Measurements from ENCODE around the gene ANGPTL1. TPM values are rescaled to one million over a fixed set of nuclear protein-coding genes. Genes with fewer than 3 reads are reported as not detected.

ANGPTL1 gene
- total and polyA plus RNA-seq, 3 donors from 2014 or later = 5.0 to 18.4 (median 14.7) TPM

DNA sequence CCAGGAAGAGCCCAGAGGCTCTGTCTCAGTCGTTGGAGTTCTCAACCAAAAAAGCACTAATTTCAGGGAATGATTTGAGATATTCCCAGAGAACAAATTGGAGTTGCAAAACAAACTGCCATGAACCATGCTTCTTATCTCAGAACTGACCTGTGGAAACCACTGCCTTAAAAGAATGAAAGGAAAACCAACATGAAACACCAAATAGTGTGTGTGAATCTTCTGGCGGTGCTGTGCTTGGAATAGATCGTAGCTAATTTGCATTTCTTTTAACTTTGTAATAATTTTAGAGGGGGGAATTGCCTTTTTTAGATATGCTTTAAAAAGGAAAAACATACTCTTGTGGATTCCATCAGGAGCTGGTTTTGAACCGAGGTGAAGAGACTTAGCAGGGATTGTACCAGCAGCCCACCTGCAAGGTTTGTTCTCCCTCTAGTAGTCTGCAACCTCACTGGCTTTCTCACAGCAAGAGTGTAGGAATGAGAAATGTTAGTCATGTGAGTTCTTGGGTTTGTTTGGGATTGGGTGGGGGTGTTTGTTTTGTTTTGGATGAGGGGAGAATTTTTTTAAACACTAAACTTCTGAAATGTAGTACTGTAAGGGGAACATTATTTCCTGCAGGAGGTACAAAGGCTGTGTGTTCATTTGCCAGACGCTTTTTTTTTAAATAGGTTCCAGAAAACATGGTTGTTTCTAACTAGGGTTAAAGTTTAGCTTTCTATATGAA, 45.7 kb upstream of the ANGPTL1 start:
- no peak for TF ChIP-seq POLR2A (IDR thresholded peaks at IDR 0.05)
- TF ChIP-seq, protein P1, sequence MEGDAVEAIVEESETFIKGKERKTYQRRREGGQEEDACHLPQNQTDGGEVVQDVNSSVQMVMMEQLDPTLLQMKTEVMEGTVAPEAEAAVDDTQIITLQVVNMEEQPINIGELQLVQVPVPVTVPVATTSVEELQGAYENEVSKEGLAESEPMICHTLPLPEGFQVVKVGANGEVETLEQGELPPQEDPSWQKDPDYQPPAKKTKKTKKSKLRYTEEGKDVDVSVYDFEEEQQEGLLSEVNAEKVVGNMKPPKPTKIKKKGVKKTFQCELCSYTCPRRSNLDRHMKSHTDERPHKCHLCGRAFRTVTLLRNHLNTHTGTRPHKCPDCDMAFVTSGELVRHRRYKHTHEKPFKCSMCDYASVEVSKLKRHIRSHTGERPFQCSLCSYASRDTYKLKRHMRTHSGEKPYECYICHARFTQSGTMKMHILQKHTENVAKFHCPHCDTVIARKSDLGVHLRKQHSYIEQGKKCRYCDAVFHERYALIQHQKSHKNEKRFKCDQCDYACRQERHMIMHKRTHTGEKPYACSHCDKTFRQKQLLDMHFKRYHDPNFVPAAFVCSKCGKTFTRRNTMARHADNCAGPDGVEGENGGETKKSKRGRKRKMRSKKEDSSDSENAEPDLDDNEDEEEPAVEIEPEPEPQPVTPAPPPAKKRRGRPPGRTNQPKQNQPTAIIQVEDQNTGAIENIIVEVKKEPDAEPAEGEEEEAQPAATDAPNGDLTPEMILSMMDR (IDR thresholded peaks at IDR 0.05) = no peak
- WGBS, 2 donors = 59 to 65% methylated on average over 5 of the region's 5 CpGs
- intact Hi-C loops (cut with DNase I; ENCODE audit: low total_unique reads) = no loop called here
- H3K4me3 ChIP-seq = no peak overlapping the region
- no peaks in the 10 kb centered on the region for H3K4me1 ChIP-seq
- no peaks in the 10 kb centered on the region for H3K36me3 ChIP-seq (ENCODE audit: low read depth, missing control alignments)
- H3K27me3 ChIP-seq = no peaks in the 10 kb centered on the region
- no peak for DNase-seq
- peak overlapping the region; percentile 19 to 60 for H3K27ac ChIP-seq
- no peaks in the 10 kb centered on the region for H3K9me3 ChIP-seq

- no peaks in the 10 kb centered on the region for H3K36me3 ChIP-seq (ENCODE audit: low read depth, missing control alignments)
- TF ChIP-seq POLR2A (IDR thresholded peaks at IDR 0.05) = no peak
- TF ChIP-seq, protein P1 (IDR thresholded peaks at IDR 0.05) = no peak
- no peak overlapping the region for H3K27ac ChIP-seq
- H3K4me1 ChIP-seq = no peaks in the 10 kb centered on the region
- intact Hi-C loops (cut with DNase I; ENCODE audit: low total_unique reads) = no loop called here
- WGBS, 2 donors = 91 to 95% methylated on average over 2 of the region's 2 CpGs
- no peaks in the 10 kb centered on the region for H3K9me3 ChIP-seq
- H3K4me3 ChIP-seq = no peak overlapping the region
- H3K27me3 ChIP-seq = no peaks in the 10 kb centered on the region
- DNase-seq = no peak
These were observed 41.7 kb upstream of the ANGPTL1 start for GRCh38 chr1:178912597-178912996.

- no peaks in the 10 kb centered on the region for H3K27me3 ChIP-seq
- no peak overlapping the region for H3K4me3 ChIP-seq
- H3K27ac ChIP-seq = no peak overlapping the region
- no peaks in the 10 kb centered on the region for H3K4me1 ChIP-seq
- 94 to 100% methylated on average over 1 of the region's 1 CpG for WGBS, 2 donors
- intact Hi-C loops (cut with DNase I; ENCODE audit: low total_unique reads) = no loop called here
- DNase-seq = no peak
- TF ChIP-seq, protein P1 (IDR thresholded peaks at IDR 0.05) = no peak
- TF ChIP-seq POLR2A (IDR thresholded peaks at IDR 0.05) = no peak
- H3K9me3 ChIP-seq = no peaks in the 10 kb centered on the region
- no peaks in the 10 kb centered on the region for H3K36me3 ChIP-seq (ENCODE audit: low read depth, missing control alignments)
These were observed 39.1 kb upstream of the ANGPTL1 start for GRCh38 chr1:178910023-178910422.

GRCh38 chr1:178908358-178908757, 37.5 kb upstream of the ANGPTL1 start:
- TF ChIP-seq, protein P1 (IDR thresholded peaks at IDR 0.05) = no peak
- no peak for TF ChIP-seq POLR2A (IDR thresholded peaks at IDR 0.05)
- no peaks in the 10 kb centered on the region for H3K4me1 ChIP-seq

More at GRCh38 chr1:178908358-178908757, 37.5 kb upstream of the ANGPTL1 start:
- no peak overlapping the region for H3K4me3 ChIP-seq
- intact Hi-C loops (cut with DNase I; ENCODE audit: low total_unique reads) = no loop called here
- no peaks in the 10 kb centered on the region for H3K27me3 ChIP-seq
- 71 to 75% methylated on average over 1 of the region's 1 CpG for WGBS, 2 donors
- no peaks in the 10 kb centered on the region for H3K9me3 ChIP-seq
- no peak overlapping the region for H3K27ac ChIP-seq
- no peak for DNase-seq
- H3K36me3 ChIP-seq (ENCODE audit: low read depth, missing control alignments) = no peaks in the 10 kb centered on the region
